ENCODE measurements around the gene FMN2.
"Not testable (repeated sequence)": the region's sequence is repeated elsewhere in the genome, so short reads cannot be mapped to it uniquely, and the experiment has no call there.

The FMN2 gene

DNA sequence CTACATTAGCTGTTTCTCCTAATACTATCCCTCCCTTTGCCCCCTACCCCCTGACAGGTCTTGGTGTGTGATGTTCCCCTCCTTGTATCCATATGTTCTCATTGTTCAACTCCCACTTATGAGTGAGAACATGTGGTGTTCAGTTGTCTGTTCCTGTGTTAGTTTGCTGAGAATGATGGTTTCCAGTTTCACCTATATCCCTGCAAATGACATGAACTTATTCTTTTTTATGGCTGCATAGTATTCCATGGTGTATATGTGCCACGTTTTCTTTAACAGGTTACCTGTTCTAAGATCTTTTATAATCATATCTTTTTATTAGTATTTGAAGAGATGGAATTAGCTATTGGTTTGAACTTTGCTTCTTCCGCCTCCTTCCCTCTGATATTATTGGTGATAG, 172.8 kb downstream of the FMN2 start:
- not testable (repeated sequence) for DNase-seq

GRCh38 chr1:240271081-240271480, 179.4 kb downstream of the FMN2 start:
- no peak for DNase-seq

GRCh38 chr1:240274569-240274968, 182.9 kb downstream of the FMN2 start:
- DNase-seq = no peak

- DNase-seq = not testable (repeated sequence)
These were observed 183.5 kb downstream of the FMN2 start for GRCh38 chr1:240275219-240275618.

GRCh38 chr1:240278082-240278481, 186.4 kb downstream of the FMN2 start:
- no peak for DNase-seq

- no peak for DNase-seq
These were observed 189.1 kb downstream of the FMN2 start for GRCh38 chr1:240280560-240281322.

- no peak for DNase-seq
These were observed 190.6 kb downstream of the FMN2 start for GRCh38 chr1:240282061-240282830.

DNA sequence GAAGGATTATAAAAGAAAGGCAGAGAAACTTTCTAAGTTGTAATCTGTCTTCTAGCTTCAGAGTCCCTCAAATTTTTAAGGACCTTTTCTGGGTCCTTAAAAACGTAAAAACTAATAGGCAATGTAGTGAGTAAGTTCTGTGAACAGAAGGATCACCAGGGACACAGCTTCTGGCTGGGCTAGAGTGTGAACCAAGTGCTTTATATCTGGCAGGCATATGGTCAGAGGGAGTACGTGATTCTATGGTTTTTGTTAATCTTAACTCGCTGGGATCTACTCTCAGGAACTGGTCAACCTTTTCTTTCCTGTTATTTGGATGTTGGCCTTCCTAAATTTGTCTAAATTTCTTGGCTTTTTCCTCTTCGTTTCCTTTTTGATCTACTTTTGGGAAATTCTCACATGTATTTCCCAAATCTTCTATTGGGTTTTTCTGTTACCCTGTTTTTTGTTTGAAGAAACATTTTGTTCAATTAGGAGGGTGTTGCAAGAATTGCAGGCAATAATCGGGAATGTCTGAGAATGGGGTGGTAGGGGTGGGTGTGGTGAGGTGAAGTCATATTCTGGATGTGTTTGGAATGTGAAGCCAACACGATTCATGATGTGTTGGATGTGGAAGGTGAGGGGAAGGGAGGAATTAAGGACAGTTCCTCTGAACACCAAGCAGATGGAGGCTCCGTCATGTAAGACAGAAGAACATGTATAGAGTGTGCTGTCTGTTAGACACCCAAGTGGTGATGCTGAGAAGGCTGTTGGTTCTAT, 193.2 kb downstream of the FMN2 start:
- no peak for DNase-seq

GRCh38 chr1:240285540-240285939, 193.9 kb downstream of the FMN2 start:
- DNase-seq = no peak

- DNase-seq = no peak
These were observed 196.0 kb downstream of the FMN2 start for GRCh38 chr1:240287722-240288121.

DNA sequence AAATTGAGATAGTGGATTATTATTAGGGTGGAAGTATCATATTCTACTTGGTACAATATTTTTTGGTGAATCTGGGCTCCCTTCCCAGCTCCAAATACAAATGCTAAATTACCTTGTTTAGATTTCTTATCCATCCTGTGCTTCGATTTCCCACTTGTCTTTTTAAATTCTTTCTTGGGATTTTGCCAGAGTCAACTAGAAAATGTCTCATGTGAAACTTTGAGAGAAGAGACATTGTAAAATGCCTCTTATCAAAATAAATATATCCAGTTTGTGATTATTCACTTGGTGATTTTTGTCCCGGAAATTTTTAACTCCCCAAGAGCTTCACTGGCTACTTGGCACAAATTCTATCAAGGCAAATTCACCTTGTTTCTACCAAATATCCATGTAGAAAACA, 202.0 kb downstream of the FMN2 start:
- DNase-seq = no peak

DNA sequence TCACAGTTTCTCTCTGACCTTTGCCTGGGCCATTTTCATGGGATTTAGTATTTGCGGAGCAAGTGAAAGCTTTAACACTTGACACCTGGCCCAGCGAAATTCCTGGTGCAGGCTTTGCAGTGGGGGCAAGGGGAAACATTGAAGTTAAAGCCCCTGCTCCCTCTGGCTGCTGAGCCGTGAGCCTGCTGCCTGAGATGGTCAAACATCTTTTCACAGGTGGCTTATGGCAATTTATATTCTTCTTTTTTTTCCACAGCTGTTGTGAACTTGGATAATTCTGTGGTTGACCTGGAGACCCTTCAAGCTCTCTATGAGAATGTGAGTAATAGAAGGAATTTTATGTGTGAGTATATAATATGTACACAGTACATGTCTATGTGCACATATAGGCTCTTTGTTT, 202.9 kb downstream of the FMN2 start:
- no peak for DNase-seq

- DNase-seq = no peak
These were observed 204.1 kb downstream of the FMN2 start for GRCh38 chr1:240295811-240296210.

- DNase-seq = no peak
These were observed 212.8 kb downstream of the FMN2 start for GRCh38 chr1:240304466-240304865.

DNA sequence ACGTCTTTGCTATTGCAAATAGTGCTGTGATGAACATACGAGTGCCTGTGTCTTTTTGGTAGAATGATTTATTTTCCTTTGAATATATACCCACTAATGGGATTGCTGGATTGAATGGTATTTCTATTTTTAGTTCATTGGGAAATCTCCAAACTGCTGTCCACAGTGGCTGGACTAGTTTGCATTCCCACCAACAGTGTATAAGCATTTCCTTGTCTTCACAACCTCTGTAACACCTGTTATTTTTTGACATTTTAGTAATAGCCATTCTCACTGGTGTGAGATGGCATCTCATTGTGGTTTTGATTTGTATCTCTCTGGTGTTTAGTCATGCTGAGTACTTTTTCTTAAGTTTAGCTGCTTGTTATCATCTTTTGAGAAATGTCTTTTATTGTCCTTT, 215.0 kb downstream of the FMN2 start:
- no peak for DNase-seq

GRCh38 chr1:240308096-240308495, 216.4 kb downstream of the FMN2 start:
- no peak for DNase-seq

DNA sequence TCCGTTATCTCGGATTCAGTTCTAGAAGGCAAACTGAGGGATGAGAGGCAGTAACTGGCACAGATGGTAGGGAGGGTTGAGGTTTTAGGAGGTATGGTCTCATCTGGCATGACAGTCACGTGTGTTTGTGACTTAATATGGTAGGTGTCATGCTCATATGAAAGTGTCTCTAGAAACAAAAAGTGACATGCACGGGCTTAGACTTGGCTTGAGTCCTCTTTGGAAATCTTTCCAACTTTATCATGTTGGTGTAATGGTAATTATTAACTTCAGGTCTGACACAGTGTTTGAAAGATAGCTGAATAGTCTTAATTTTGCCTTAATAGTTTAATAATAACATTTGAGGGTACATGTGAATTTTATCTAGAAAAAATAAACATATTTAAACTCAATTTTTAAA, 218.1 kb downstream of the FMN2 start:
- DNase-seq = no peak

DNA sequence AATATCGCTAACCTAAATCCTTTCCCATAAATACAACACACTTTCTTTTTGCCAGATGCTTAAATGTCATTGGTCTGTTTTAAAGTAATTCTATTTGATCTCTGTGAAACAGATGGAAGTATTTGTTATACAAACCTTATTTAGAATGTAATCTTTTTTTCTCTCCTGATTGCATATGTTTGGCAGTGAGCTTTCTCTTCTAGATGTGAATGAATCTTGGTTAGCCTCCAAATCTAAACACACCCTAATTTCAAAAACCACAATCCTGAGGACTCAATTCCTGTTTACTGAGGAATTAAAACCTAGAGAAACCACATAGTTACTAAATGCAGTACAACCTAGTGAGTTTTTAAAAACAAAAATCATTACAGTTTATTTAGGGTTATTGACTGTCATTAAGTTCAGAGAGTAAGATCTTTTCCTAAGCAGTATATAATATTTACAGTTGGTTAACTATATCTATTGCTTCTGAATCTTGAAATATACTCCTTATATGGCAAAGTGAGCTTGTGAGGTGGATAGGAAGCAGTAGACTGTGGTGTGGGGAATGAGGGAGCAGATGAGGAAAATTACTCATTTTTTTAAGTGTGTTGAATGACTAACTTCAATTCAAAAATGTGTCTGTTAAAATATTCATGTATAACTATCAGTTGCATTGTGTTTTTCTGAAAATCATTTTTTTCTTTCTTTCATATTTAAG, 218.7 kb downstream of the FMN2 start:
- DNase-seq = no peak

DNA sequence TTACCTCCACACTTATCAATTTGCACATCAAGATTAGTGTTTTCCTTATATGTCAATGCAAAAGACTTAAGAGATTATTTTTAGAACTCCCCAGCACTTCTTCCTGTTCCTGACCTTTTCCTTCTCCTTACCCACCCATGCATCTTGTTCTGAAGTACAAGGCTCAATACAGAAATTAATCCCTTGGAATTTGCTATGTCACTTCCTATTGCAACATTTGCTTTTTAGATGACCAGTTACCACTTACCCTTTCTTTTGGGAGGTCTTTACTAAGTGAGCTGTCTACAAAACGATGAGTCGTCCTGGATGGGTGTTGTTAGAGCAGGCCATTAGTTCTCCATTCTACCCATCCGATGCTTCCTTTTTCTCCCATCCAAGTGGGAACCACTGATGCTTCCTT, 221.2 kb downstream of the FMN2 start:
- no peak for DNase-seq

- DNase-seq = no peak
These were observed 223.4 kb downstream of the FMN2 start for GRCh38 chr1:240314845-240315801.

GRCh38 chr1:240319998-240320397, 228.3 kb downstream of the FMN2 start:
- DNase-seq = no peak

DNA sequence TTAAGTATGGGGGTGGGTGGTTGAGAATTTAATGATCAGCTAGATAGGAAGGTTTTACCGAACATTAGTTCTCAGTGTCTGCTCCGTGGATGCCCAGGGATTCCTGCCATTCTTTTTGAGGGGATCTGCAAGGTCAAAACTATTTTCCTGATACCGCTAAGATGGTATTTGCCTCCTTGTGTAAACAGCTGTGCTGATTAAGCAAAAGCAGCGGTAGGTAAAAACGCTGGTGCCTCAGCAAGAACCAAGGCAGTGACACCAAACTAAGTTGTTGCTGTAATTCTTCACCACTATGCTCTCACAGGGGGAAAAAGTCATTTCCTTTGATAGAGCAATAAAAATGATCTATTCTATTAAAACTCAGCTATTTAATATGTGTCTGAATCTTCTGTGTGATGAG, 229.0 kb downstream of the FMN2 start:
- no peak for DNase-seq

Data from CD4-positive, alpha-beta T cell treated with Interferon alpha-2 for 1 hour (primary cell).